Keratinocyte (primary cell): Measurements from ENCODE around the gene CAMK2D. TPM values are rescaled to one million over a fixed set of nuclear protein-coding genes. Genes with fewer than 3 reads are reported as not detected.

Source experiments
- DNase-seq: peaks from one replicate; pipeline ENCODE4 v3.0.0-alpha.2; 2011; ENCODE audit warnings: low read depth, missing footprints, low spot score
- FAIRE-seq: peaks from 2 replicates; lab custom pipeline; 2011; peaks lifted over from hg19 to GRCh38; lab: Jason Lieb, UNC
- H2AFZ ChIP-seq: 2 replicates; pipeline ENCODE4 v1.6.0; 2012; ENCODE audit warnings: low read length, control low read depth, inconsistent platforms; ENCODE audit not compliant: control insufficient read depth
- H3K27ac ChIP-seq: 2 replicates; pipeline ENCODE4 v1.5.1; 2011; ENCODE audit warnings: low read length; ENCODE audit not compliant: control insufficient read depth, insufficient read depth
- H3K27me3 ChIP-seq: 3 replicates; pipeline ENCODE4 v1.6.0; 2011; ENCODE audit warnings: low read length; ENCODE audit not compliant: control insufficient read depth, insufficient read depth; ENCODE audit errors: extremely low read depth
- H3K36me3 ChIP-seq, 2 experiments: 2 replicates in 1 of 2; 3 replicates in 1 of 2; pipeline ENCODE4 v1.5.1; 2011; ENCODE audit warnings: low read length in 2 of 2, mild to moderate bottlenecking in 1 of 2; ENCODE audit not compliant: control insufficient read depth in 2 of 2, insufficient read depth in 2 of 2; ENCODE audit errors: extremely low read depth in 1 of 2
- H3K4me1 ChIP-seq: 3 replicates; pipeline ENCODE4 v1.5.1; 2011; ENCODE audit warnings: low read length; ENCODE audit not compliant: control insufficient read depth, insufficient read depth; ENCODE audit errors: extremely low read depth
- H3K4me2 ChIP-seq: 3 replicates; pipeline ENCODE4 v1.6.0; 2011; ENCODE audit warnings: low read depth, low read length; ENCODE audit not compliant: control insufficient read depth, insufficient read depth; ENCODE audit errors: extremely low read depth
- H3K4me3 ChIP-seq, 3 experiments: fragments of 200-600 bp in 1 of 3; sonication (generic) in 1 of 3; 2 replicates in 2 of 3; 3 replicates in 1 of 3; pipeline ENCODE4 v1.5.1; 2011 to 2016; ENCODE audit warnings: low read length in 3 of 3, mild to moderate bottlenecking in 3 of 3, control low read depth in 2 of 3, inconsistent platforms in 1 of 3, low read depth in 1 of 3, mixed read lengths in 1 of 3, mixed run types in 1 of 3, moderate library complexity in 1 of 3; ENCODE audit not compliant: control insufficient read depth in 2 of 3, insufficient read depth in 2 of 3; ENCODE audit errors: extremely low read depth in 1 of 3
- H3K79me2 ChIP-seq: 2 replicates; pipeline ENCODE4 v1.6.0; 2012; ENCODE audit warnings: low read length; ENCODE audit not compliant: control insufficient read depth, insufficient read depth
- H3K9ac ChIP-seq: 3 replicates; pipeline ENCODE4 v1.6.0; 2011; ENCODE audit warnings: low read length; ENCODE audit not compliant: control insufficient read depth, insufficient read depth; ENCODE audit errors: extremely low read depth
- H3K9me1 ChIP-seq: 3 replicates; pipeline ENCODE4 v1.6.0; 2011; ENCODE audit warnings: low read length; ENCODE audit not compliant: control insufficient read depth, insufficient read depth; ENCODE audit errors: extremely low read depth
- H3K9me3 ChIP-seq: 2 replicates; pipeline ENCODE4 v1.5.1; 2012; ENCODE audit warnings: low read depth, low read length; ENCODE audit not compliant: control insufficient read depth
- H4K20me1 ChIP-seq: 3 replicates; pipeline ENCODE4 v1.6.0; 2011; ENCODE audit warnings: low read length; ENCODE audit not compliant: control insufficient read depth, insufficient read depth; ENCODE audit errors: extremely low read depth
- EZH2 ChIP-seq: IDR thresholded peaks from one replicate; pipeline ENCODE4 v1.6.1; 2012; ENCODE audit warnings: inconsistent platforms, mild to moderate bottlenecking, low read length, moderate library complexity
- dilution Hi-C: fragments of 300-500 bp; cut with MboI; formaldehyde crosslinking; loops from one replicate; pipeline ENCODE4 v1.7.0; 2020; ENCODE audit warnings: low sequenced_read_pairs; ENCODE audit not compliant: extremely low pct_ligation_motif_present
- polyA plus RNA-seq, 5 experiments: library from polyadenylated mRNA; depleted of rRNA in 3 of 5; stranded (reverse) in 3 of 5; stranded (forward) in 1 of 5; unstranded in 1 of 5; fragments of >200 nt; gene quantifications; 1 replicate in 1 of 5; 2 replicates in 3 of 5; 3 replicates in 1 of 5; pipeline versions ENCODE4 v1.2.1 to v1.2.3, GENCODE V29; 2011 to 2012; ENCODE audit warnings: missing spikeins in 2 of 5, low read depth in 1 of 5, low replicate concordance in 1 of 5
- TF ChIP-seq, protein P1 (sequence below), 3 experiments: IDR thresholded peaks in 1 of 3; conservative IDR thresholded peaks in 1 of 3; optimal IDR thresholded peaks in 1 of 3; 2 replicates in 2 of 3; 3 replicates in 1 of 3; pipeline versions ENCODE3 to v1.5.1; 2011; ENCODE audit warnings: low read length in 3 of 3, mild to moderate bottlenecking in 3 of 3, moderate library complexity in 2 of 3, control low read depth in 1 of 3, inconsistent platforms in 1 of 3; ENCODE audit not compliant: insufficient read depth in 2 of 3; ENCODE audit errors: extremely low read depth in 1 of 3

The CAMK2D gene
- polyA plus RNA-seq, 1 donor (not counting 4 experiments of a cell fraction or from before 2014, with no cell fraction given), result 18.8 TPM

GRCh38 chr4:113730467-113731216 lies 30.9 kb downstream of the CAMK2D start:
- H3K9me1 ChIP-seq, result no peaks in the 10 kb centered on the region
- no peak overlapping the region for H3K4me2 ChIP-seq
- dilution Hi-C loops, result no loop called here
- H3K79me2 ChIP-seq, result no peaks in the 10 kb centered on the region
- H3K4me1 ChIP-seq, result no peaks in the 10 kb centered on the region
- DNase-seq (no peak), FAIRE-seq (no peak)
- H3K27me3 ChIP-seq, result no peaks in the 10 kb centered on the region
- H3K4me3 ChIP-seq, result no peak overlapping the region
- no peak overlapping the region for H2AFZ ChIP-seq
- H3K9ac ChIP-seq, result no peak overlapping the region
- H4K20me1 ChIP-seq, result no peaks in the 10 kb centered on the region
- no peaks in the 10 kb centered on the region for H3K9me3 ChIP-seq
- no peak overlapping the region for H3K27ac ChIP-seq
- H3K36me3 ChIP-seq, result no peaks in the 10 kb centered on the region
- no peak for TF ChIP-seq EZH2
- TF ChIP-seq, protein P1, sequence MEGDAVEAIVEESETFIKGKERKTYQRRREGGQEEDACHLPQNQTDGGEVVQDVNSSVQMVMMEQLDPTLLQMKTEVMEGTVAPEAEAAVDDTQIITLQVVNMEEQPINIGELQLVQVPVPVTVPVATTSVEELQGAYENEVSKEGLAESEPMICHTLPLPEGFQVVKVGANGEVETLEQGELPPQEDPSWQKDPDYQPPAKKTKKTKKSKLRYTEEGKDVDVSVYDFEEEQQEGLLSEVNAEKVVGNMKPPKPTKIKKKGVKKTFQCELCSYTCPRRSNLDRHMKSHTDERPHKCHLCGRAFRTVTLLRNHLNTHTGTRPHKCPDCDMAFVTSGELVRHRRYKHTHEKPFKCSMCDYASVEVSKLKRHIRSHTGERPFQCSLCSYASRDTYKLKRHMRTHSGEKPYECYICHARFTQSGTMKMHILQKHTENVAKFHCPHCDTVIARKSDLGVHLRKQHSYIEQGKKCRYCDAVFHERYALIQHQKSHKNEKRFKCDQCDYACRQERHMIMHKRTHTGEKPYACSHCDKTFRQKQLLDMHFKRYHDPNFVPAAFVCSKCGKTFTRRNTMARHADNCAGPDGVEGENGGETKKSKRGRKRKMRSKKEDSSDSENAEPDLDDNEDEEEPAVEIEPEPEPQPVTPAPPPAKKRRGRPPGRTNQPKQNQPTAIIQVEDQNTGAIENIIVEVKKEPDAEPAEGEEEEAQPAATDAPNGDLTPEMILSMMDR (optimal IDR thresholded peaks at IDR 0.05 in 1 of 3, IDR thresholded peaks at IDR 0.05 in 1 of 3, conservative IDR thresholded peaks at IDR 0.05 in 1 of 3; ENCODE audit: extremely low read depth in 1 of 3, insufficient read depth in 2 of 3, low read length in 3 of 3), result no peak

DNA sequence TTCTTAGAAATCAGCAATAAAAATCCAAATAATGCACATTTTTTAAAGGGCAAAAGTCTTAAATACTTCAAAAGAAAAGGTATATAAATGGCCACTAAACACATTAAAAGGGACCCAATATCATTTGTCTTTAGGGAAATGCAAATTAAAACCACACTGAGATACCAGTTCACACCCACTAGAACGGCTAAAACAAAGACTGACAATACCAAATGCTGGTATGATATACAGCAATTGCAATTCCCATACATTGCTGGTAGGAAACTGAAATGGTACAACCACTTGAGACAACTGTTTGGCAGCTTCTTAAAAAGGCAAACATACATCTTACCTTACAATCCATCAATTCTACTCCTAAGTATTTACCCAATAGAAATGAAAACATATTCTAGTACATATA lies 33.7 kb downstream of the CAMK2D start:
- H3K27ac ChIP-seq, result no peak overlapping the region
- H3K4me1 ChIP-seq, result no peaks in the 10 kb centered on the region
- no peak overlapping the region for H3K9ac ChIP-seq
- no peaks in the 10 kb centered on the region for H3K27me3 ChIP-seq
- no peak overlapping the region for H2AFZ ChIP-seq
- DNase-seq (no peak), FAIRE-seq (no peak)
- H3K4me3 ChIP-seq, result no peak overlapping the region
- H3K79me2 ChIP-seq, result no peaks in the 10 kb centered on the region
- H3K9me3 ChIP-seq, result no peaks in the 10 kb centered on the region
- H4K20me1 ChIP-seq, result no peaks in the 10 kb centered on the region
- no peaks in the 10 kb centered on the region for H3K36me3 ChIP-seq
- no peak overlapping the region for H3K4me2 ChIP-seq
- TF ChIP-seq EZH2, result no peak
- TF ChIP-seq, protein P1 (optimal IDR thresholded peaks at IDR 0.05 in 1 of 3, IDR thresholded peaks at IDR 0.05 in 1 of 3, conservative IDR thresholded peaks at IDR 0.05 in 1 of 3; ENCODE audit: extremely low read depth in 1 of 3, insufficient read depth in 2 of 3, low read length in 3 of 3), result no peak
- dilution Hi-C loops, result no loop called here
- H3K9me1 ChIP-seq, result no peaks in the 10 kb centered on the region
